Activated CD4-positive, alpha-beta T cell treated with anti-CD3 and anti-CD28 coated beads, Interleukin-2, Interleukin-4, amounts not matched to agents 100 ng/mL and 50 ng/mL, durations not matched to agents 16 hours and 8 hours (primary cell): ENCODE measurements around the gene TNFRSF14.
A peak's percentile ranks its signal among the peaks of the same experiment; 100 is the strongest.

Experiments
- DNase-seq: peaks from one replicate; pipeline ENCODE4 v3.0.0-alpha.2; 2020; ENCODE audit warnings: low spot score

TNFRSF14 gene

DNA sequence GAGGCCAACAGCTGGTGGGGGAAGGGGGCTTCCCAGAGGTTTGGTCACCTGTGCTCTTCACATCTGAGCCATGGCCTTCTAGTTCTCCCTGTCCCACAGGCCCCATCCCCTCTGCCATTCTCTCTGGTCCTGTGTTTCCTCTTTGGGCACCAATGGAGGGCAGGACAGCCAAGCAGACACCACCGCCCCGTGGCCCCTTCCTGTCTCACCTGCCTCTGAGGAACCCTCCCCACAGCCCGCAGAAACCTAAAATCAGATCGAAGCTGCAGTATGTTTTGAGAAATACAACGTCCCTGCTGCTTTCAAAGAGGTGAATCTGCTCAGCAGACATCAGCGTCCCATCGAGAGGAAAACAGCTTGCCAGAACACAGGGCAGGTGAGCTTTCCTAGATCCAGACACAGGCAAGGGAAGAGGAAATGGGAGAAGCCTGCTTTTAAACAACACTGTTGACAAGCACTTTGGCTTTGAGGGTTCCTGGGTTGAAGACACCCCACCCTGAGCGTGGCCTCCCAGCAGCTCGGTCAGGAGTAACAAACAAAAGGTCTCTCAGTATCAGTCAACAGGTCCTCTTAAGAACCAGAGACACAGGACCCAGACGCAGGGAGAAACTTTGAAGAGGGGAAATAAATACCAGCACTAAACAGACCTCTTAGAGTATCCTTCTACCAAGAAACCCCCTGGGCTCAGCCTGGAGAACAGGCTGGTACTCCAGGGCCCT, 32.1 kb upstream of the TNFRSF14 start:
- peak; percentile 51 for DNase-seq

DNA sequence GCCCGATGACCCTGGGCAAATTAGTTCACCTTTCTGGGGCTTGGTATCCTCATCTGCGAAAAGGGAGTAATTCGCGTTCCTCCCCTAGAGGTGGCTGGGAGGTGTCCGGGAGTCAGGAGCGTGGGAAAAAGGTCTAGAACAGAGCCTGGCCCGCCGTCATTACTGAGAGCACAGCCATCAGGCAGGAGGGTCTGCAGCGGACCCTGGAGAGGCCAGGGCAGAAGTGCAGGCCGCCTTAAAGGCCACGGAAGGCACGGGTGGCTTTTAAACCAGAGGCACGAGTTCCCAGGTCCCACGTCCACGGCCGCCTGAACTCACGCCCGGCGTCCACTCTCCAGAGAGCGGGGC, 30.6 kb upstream of the TNFRSF14 start:
- DNase-seq: no peak

DNA sequence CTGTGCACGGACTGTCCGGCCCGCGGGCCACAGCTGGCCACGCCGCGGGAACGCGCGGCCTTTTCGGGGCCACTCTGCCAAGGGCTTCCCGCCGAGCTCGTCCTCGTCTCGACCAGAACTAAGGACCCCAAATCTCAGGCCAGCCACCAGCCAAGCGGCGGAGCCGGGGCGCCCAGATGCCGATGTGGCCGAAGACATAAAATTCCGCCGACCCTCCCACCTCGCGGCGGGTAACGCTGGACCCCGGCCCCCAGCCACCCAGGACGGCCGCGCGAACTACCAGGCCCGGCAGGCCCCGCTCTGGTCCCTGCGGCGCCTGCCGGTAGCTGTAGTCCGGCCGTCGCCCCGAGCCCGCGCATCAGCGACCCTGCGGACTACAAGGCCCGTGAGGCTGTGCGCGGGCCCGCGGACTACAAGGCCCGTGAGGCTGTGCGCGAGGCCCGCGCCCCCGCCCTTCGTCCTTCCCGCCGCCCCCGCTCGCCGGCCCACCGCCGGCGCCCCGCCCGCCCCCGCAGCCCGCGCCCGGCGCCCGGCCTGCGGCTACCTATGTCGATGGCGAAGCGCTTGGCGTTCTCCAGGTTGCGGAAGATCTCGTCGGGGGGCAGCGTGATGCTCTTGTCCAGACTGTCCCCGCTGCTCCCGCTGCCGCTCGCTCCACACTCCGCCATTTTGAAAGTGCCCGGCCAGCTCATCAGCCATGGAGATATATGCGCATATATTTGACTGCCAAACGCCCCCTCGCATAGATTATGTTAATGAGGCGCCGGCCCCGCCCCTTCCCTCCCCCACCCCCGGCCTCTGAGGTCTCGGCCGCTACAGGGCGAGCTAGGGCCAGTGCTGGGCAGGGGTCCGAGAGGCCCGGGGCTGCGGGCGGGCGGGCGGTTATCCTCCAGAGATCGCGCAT, 30.0 kb upstream of the TNFRSF14 start, which contains the start of gene PANK4:
Gene PANK4 (minus strand): TSS at position 677 of the 904 bp plus-strand sequence. CDS start 9 bp downstream, at position 668.
- peak; percentile 93 for DNase-seq

DNA sequence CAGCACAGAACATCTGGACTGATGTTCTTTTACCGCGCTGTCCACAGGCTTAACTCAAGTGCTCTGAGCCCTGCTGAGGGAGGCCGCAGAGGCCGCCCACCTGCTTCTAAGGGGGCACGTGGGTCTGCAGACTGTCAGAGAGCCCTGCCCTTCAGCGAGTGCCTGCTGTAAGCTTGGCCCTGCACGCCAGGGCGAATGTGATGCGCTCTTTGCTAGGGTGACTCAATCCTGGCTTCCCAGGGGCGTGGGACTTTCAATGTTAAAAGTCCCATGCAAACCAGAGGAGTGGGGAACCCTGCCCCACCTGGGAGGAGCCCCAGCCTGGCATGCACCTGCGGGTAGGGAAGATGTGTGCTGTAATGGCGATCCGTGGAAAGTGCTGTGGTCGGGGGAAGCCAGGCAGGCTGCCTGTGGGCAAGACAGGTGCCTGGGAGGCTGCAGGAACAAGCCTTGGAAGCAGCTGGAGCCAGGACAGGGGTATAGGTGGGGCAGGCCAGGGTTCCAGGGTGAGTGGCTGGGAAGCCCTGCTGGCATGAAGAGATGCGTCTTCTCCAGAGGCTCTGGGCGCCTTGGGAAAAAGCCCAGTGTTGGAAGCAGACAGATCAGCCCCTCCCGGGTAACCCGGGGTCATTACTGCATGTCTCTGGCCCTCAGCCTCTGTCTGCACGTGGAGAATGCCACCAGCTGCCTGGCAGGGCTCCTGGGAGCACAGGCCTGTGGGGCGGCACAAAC, 29.2 kb upstream of the TNFRSF14 start:
- DNase-seq: peak; percentile 74

DNA sequence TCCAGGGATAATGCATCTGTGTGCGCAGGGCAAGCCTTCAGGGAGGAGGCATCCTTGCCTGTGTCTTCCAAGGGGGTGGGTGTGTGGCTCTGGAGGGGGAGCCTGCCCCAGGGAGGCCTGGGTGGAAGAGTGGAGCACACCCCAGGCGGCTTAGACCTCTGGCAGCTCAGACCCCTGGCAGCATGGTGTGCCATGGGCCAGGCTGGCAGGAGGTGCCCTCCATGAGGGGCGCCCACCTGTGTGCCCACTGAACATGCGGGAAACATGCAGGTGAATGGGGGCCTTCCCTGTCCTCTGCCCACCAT, 28.7 kb upstream of the TNFRSF14 start:
- no peak for DNase-seq

DNA sequence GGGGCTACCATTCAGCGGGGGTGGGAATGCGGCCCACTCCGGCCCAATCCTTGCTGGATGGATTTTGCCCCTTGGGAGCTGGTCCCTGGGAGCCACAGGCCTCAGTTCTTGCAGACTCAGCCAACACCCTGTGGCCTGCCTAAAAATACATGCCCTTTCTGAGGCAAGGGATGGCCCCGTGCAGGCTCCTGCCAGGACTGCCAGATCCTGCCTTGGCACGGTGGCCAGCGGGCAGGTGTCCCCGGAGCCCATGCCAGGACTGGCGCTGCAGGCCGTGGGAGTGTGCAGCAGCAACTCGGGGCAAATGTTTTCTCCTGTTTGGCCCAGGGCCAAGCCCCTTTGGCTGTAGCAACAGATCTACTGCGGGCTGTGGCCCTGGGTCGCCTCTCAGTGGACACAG, 28.2 kb upstream of the TNFRSF14 start:
- DNase-seq: no peak

DNA sequence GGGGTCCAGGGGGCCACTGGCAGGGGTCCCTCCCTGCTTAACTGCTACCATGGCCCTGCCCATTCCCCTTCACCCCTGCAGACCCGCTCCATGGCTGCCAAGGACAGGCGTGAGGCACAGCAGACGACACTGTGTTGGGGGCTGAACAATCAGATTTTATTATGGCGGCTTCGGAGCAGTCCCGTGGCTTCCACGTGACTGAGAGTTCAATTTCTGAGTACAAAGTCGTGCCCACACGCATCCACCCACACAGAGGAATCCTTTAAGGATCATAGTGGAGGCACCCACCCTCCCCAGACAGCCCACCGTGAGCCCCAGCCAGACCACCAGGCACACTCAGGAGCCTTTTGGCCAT, 27.6 kb upstream of the TNFRSF14 start:
- no peak for DNase-seq

DNA sequence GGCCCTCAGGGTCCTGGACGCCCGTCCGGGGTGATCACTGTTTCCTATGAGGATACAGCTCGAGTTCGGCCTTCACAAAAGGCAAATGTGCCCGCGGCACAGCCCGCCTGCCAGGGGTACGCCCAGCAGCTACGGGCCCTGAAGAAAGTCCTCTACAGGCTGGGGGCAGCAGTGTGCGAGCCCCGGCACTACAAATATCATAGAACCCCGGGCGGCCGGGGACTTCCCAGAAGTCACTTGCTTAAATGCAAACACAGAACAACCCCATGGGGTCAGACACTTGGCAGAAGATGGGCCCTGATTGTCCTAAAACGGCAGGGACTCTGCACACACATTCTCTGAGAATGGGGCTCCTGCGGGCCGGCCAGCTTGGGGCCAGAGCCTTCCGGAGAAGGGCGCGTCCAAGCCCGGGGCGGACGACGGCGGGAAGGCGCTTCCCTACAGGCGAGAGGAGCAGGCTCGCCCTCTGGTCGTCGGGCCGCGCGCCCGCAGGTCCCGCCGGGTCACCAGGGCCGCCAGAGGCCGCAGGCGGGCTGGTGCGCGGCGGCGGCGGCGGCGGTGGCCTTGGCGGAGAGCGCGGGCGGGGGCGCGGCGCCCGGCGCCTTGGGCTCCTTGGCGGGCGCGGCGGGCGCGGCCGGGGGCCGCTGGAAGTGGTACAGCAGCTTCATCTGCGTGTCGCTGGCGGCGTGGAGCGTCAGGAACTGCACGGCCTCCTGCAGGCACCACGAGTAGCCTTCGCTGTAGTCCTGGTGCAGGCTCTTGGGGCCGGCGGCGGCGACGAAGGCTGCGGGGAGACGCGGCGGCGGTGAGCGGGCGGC, 27.0 kb upstream of the TNFRSF14 start:
- DNase-seq: peak; percentile 35

DNA sequence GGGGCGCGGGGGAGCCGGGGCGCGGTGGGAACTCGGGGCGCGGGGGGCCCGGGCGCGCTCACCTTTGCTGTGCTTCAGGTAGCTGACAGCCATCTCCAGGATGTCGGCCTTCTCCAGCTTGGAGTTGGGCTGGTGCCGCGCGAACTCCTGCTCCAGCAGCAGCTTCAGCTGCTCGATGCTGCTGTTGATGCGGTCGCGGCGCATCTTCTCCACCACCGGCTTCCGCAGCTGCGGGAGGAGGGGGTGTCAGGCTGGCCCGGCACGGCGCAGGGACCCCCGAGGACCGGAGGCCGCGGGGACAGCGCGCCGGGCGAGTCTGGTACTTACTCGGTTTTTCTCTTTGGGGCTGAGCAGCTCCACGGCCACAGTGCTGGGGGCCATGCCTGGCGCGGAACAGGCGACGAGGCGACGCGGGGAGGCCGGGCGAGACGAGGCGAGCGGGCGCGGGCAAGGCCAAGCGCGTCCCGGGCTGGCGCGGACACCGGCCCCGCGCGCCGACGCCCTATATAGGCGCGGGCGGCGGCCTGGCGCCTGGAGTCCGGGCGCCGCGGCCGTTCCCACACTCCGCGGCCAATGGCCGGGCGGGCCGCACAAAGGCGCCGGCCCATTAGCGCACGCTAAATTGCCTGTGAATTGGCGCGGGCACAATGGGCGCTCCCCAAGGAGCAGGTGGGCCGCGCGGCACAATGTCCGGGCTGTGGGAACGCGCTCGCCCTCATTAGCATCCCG, 26.2 kb upstream of the TNFRSF14 start, which contains the start of gene HES5:
Gene HES5 (minus strand): TSS at position 480 of the 729 bp plus-strand sequence. CDS start 99 bp downstream, at position 381.
- DNase-seq: no peak

DNA sequence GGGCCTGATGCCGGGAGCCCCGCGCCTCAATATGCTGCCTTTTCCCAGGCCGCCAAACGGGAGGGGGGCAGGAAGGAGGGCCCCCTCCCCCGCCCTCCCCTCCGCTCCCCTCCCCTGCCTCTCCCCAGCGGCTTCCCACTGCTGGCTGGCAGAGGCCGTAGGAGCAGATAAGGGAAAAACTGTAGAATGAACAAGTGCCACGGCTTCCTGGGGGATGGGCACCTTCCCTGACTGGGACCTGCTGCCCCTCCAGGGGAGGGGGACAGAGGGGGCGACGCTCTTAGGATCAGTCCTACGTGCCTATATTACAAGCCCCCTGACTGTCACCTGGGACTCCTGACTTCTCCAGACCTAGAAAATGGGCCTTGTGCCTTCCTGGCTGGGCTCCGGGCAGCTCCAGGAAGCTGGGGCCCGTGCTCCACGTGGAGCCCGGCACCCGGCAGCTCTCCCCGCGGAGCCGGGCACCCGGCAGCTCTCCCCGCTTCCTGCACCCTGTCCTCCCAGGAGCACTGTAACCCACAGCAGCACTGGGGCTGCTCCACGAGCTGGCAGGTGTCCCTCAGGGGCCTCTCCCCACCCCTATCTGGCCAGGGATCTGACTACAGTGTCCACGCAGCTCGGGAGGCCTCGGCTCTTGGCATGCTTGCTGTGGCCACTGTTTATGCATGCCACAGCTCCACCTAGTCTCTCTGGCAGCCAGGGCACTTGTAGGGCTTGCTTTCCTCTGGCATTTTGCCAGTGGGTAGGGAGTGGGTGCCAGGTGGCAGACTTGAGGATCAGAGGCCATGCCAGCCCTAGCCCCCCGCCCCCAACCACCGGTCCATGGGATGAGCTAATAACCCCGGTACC, 25.4 kb upstream of the TNFRSF14 start:
- DNase-seq: no peak

DNA sequence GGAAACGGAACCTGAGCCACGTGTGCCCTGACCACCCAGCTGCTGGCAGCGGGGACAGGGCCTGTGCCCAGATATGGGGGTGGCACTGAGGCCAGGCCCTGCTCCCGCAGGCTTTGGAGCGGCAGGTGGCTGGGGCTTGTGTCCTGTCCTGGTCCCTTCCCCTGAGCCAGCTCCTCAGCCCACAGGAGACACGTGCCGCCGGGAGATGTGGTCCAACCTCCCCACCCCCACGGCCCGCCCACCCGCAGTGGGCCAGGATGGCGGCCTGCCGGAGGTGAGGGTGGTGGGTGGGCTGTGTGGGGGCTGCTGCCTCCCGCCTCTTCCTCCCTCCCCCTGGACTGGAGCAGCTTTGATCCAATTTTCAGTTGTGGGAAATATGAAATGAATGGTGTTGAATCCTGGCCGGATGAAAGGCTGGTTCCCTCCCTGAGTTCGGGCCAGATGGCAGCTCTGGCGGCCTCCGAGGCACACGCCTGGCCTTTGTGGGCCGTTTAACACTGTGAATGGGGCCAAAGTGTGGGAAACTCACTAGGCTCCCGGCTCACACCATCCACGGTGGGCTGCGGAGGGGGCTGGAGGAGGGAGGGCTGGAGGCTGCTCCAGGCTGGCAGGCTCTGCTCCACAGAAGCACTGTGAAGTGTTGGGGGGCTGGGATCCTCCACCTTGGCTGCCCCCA, 23.5 kb upstream of the TNFRSF14 start:
- no peak for DNase-seq

DNA sequence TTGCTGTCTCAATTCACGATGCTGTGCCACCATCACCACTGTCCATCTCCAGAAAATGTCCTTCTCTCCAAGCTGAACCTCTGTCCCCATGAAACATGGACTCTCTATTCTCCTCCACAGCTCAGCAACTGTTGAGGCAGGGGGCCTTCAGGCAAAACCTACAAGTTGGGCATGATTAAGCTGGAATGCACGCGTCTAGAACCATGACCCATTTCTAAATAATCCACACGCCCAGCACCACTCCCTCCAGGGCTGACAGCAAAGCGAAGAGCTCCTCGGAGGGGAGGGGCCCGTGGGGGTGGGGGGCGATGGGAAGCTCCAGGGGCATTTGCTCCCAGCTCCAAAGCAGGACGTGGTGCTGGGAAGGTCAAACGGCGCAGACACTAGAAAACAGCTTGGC, 22.8 kb upstream of the TNFRSF14 start:
- DNase-seq: no peak

DNA sequence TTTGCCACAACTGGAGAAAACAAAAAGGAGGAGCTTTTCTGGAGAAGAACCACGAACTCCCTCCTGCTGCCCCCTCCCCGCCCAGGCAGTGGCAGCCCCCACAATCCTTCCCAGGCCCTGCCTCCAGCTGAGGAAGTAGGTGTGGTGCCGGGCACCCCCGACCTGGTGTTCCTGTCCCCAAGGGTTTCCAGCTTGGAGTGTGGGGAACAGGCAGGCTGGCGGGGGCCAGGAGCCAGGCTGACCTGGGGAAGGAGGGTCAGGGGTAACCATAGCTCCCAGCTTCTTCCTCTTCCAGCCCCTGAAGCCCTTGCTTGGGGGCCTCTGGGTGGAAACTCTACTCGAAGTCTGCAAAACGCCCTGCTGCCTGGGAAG, 21.9 kb upstream of the TNFRSF14 start:
- no peak for DNase-seq

DNA sequence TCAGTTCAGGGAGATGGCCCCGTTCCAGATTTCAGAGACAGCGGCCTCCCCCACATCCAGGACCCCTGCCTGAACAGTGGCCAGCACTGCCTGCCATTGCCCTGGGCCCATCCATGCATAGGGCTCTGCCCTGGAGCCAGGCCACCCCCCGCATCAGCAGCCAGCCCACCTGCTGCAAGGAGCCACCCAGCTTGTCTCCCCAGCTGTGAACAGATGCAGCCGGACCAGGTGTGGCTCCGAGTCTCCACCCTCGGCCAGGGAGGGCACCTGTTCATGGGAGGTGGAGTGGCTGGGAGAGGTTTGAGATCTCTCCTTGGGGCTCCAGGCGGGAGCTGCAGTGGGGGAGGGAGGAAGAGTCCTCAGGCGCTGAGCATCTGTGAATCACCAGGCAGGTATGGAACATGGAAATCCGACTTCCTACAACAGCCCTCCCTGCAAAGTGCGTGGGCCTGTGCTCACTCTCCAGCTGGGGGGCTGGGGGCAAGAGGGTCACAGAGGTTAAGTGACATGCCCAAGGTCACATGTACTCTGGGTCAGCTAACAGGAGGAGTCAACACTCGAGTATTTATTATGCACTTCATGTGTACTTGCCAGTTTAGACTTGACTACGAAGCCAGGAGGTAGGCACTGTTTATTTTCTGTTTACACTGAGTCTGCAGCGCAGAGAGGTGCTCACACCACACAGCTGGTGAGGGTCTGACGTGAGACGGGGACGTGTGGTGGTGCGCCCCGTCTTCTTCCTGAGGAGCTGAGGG, 21.3 kb upstream of the TNFRSF14 start:
- no peak for DNase-seq

DNA sequence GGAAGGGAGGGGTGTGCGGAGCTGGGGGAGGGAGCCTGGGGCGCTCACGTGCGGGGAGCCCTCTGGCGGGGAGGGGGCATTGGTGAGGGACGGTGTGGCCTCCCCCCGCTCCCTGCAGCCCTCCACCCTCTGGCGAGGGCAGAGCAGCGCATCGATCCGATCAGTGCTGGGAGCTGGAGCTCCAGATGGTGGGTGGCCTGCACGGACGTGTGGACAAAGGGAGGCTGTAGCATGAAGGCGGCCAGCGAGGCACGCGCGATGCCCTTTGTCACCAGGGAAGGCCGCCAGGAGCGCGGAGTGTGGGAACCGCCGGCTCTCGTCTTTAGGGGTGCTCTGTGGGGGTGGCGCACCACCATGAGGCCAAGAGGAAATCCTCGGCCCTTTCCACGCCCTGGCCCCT, 20.7 kb upstream of the TNFRSF14 start:
- DNase-seq: no peak

DNA sequence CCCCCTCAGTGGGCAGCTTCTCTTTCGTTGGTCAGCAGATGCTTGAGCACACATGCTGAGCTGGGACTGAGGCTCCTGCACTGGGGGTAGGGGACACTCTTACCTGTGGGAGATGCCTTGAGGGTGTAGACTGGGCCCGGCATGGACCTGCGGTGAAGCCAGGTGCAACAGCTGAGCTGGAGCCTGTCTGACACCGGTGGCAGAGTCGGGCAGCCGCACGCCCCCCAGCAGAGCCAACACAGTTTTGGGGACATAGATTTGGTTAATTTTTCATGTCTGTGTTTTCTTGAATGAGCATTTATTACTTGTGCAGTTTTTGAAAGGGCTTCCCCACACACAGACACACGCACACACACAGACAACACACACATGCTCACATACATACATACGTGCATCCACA, 20.2 kb upstream of the TNFRSF14 start:
- DNase-seq: no peak

DNA sequence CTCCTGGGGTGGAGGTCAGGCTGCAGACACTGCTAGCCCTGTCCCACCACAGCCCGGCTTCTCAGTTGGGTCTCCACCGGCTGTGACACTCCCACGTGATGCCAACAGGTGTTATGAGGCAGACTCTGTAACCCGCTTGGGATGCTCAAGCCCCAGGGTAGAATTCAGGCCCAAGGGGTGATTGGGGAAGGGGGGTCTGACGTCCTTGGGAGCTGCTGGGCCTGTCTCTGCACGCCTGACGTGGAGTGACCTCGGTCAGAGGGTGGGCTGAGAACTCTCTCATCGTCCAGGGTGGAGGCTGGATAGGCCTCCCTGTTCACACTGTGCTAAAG, 18.4 kb upstream of the TNFRSF14 start:
- no peak for DNase-seq

DNA sequence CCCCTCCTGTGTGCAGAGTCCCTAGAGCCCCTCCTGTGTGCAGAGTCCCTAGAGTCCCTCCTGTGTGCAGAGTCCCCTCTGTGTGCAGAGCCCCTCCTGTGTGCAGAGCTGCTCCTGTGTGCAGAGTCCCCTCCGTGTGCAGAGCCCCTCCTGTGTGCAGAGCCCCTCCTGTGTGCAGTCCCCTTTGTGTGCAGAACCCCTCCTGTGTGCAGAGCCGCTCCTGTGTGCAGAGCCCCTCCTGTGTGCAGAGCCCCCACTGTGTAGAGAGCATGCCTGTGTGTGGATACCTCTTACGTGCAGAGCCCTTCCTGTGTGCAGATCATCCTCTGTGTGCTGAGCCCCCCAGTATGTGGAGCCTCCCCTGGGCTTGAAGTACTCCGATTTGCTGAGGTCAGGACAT, 17.8 kb upstream of the TNFRSF14 start:
- no peak for DNase-seq

DNA sequence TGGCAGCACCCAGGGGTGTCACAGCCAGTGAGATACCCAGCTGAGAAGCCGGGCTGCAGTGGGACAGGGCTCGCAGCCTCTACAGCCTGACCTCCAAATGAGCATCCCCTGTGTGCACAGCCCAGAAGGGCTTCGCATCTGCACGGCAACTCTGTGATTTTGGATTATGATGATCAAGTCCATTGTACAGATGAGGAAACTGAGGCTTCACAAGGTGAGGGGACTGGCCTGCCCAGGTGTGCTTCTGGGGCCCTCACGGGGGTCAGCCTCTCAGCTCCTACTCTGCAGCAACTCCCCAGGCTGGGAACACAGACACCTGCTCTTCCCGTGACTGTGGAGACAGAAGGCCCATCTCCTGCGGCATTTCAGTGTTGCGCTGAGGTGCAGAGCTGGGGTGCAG, 17.3 kb upstream of the TNFRSF14 start:
- no peak for DNase-seq
